ENCODE data around the gene PALM3. TPM values are rescaled to one million over a fixed set of nuclear protein-coding genes. Genes with fewer than 3 reads are reported as not detected.
"Not testable (repeated sequence)": the region's sequence is repeated elsewhere in the genome, so short reads cannot be mapped to it uniquely, and the experiment has no call there.

Gene PALM3
- total RNA-seq, 2 experiments from 2014 or later = not detected

DNA sequence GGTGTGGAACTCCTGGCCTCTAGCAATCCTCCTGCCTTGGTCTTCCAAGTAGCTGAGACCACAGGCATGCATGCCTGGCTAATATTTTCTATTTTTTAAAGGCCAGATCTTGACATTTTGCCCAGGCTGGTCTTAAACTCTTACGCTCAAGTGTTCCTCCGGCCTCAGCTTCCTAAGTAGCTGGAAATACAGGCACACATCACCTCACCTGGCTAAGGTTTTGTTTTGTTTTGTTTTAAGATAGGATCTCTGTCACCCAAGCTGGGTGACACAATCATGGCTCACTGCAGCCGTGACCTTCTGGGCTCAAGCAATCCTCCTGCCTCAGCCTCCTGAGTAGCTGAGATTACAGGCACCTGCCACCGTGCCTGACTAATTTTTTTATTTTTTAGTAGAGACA, 39.4 kb downstream of the PALM3 start:
- POLR2A ChIA-PET = interaction anchor here (0.6 to 0.8 kb wide), 2 partner anchors 9 to 174 kb away, joined by 6 read pairs; partner anchors contain the start of gene IL27RA
- CTCF ChIA-PET = interaction anchor here (1.4 kb wide), 1 partner anchor 50 kb away, joined by 6 read pairs; the partner anchor contains the start of gene MISP3

- ChIA-PET POLR2A (interaction anchor here (0.8 kb wide), 1 partner anchor 10 kb away, joined by 6 read pairs; the partner anchor contains the start of gene IL27RA), CTCF (interaction anchor here (0.8 to 1.4 kb wide), 4 partner anchors 9 to 159 kb away, joined by 3 to 8 read pairs (median 4); partner anchors contain the start of genes IL27RA and MISP3)
Observed at GRCh38 chr19:14021474-14021873, 40.4 kb downstream of the PALM3 start.

DNA sequence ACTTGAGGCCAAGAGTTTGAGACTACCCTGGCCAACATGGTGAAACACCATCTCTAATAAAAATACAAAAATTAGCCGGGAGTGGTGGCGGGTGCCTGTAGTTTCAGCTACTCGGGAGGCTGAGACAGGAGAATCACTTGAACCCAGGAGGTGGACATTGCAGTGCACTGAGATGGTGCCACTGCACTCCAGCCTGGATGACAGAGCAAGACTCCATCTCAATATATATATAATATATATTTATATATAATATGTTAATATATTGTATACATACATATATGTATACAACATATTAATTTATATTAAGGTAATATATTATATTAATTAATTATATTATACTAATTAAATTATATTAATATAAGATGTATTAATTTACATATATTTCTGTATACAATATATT, 42.1 kb downstream of the PALM3 start:
- CTCF ChIA-PET = interaction anchor here (1.1 to 1.4 kb wide), 3 partner anchors 21 to 138 kb away, joined by 3 to 7 read pairs (median 3); no protein-coding TSS in a partner anchor
- POLR2A ChIA-PET = not testable (repeated sequence)

DNA sequence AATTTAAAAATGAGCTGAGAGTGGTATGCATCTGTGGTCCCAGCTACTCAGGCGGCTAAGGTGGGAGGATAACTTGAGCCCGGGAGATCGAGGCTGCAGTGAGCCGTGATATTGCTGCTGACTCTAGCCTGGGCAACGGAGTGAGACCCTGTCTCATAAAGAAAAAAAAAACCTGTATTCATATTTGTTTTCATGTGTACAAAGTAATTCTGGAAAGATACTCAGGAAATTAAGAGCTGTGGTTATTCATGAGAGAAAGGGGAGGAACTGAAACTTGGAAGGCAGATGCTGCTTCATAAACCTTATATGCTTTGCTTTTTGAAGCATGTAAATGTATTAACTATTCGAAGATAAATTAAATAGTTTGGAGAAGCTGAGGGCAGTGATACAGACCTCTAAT, 42.8 kb downstream of the PALM3 start:
- CTCF ChIA-PET = interaction anchor here (1.1 to 1.4 kb wide), 3 partner anchors 21 to 138 kb away, joined by 3 to 7 read pairs (median 3); no protein-coding TSS in a partner anchor
- POLR2A ChIA-PET = interaction anchor here (0.6 to 0.8 kb wide), 2 partner anchors 12 to 132 kb away, joined by 3 read pairs; no protein-coding TSS in a partner anchor

GRCh38 chr19:14015524-14016035, 46.3 kb downstream of the PALM3 start:
- POLR2A ChIA-PET = no interaction called here
- CTCF ChIA-PET = interaction anchor here (0.9 to 1.0 kb wide), 2 partner anchors 43 to 134 kb away, joined by 4 read pairs; no protein-coding TSS in a partner anchor

DNA sequence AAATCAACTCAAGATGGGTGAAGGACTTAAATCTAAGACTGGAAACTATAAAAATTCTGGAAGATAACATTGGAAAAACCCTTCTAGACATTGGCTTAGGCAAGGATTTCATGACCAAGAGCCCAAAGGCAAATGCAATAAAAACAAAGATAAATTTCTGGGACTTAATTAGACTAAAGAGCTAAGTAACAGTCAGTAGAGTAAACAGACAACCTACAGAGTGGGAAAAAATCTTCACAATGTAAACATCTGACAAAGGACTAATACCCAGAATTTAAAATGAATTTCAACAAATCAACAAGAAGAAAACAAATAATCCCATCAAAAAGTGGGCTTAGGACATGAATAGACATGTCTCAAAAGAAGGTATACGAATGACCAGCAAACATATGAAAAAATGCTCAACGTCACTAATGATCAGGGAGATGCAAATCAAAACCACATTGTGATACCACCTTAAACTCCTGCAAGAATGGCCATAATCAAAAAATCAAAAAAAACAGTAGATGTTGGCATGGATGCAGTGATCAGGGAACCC, 49.4 kb downstream of the PALM3 start:
- ChIA-PET CTCF (no interaction called here), POLR2A (no interaction called here)

DNA sequence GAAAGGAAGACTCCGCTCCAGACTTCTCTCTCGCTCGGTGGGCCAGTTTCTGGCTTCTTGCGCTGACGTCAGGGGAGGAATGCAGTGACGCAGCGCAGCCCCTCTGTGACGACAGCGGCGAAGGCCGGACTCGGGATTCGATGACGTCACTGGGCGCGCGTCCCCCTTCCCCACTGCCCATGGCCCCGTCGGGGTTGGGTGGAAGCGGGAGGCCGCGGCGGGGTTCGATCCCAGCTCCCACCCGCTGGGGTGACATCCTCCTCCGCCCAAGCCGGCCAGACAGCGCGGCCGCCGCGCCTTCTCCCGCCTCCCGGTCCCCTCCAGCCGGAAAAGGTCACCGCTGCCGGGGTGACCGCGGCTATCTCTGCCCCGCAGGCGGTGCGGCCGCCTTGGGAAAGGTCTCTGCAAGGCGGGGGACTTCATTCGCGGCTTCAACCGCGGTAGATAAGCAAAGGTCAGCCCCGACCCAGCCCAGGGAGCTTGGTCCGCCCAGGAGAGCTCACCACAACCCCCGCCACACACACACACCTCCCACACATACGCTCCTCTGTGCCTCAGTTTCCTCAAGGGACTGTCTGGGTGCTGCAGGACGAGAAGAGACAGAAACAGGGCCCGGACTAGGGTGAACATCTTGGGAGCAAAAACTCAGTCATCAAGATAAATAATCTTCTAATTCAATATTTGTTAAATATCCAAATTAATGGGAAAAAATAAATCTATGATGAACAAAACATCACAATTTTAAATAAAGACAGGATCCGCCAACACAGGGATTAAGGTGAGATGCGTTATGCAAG, 54.9 kb downstream of the PALM3 start:
- CTCF ChIA-PET = interaction anchor here (0.5 to 2.3 kb wide), 7 partner anchors 20 to 362 kb away, joined by 3 to 5 read pairs (median 4); partner anchors contain the start of genes DCAF15 and IL27RA
- POLR2A ChIA-PET = interaction anchor here (0.5 to 3.8 kb wide), 8 partner anchors 12 to 1285 kb away, joined by 3 to 19 read pairs (median 5); partner anchors contain the start of genes ASF1B, DCAF15 and IL27RA

GRCh38 chr19:14006085-14006765, 55.7 kb downstream of the PALM3 start, which contains the start of gene RFX1:
Gene RFX1 (minus strand): TSS chr19:14006320. CDS start chr19:13993843, 12,477 bp downstream.
- POLR2A ChIA-PET = interaction anchor here (0.6 to 3.8 kb wide), 7 partner anchors 19 to 354 kb away, joined by 3 to 19 read pairs (median 5); partner anchors contain the start of genes ASF1B, DCAF15 and IL27RA
- CTCF ChIA-PET = interaction anchor here (0.5 to 2.3 kb wide), 6 partner anchors 26 to 362 kb away, joined by 3 to 5 read pairs (median 4); partner anchors contain the start of genes DCAF15 and IL27RA

DNA sequence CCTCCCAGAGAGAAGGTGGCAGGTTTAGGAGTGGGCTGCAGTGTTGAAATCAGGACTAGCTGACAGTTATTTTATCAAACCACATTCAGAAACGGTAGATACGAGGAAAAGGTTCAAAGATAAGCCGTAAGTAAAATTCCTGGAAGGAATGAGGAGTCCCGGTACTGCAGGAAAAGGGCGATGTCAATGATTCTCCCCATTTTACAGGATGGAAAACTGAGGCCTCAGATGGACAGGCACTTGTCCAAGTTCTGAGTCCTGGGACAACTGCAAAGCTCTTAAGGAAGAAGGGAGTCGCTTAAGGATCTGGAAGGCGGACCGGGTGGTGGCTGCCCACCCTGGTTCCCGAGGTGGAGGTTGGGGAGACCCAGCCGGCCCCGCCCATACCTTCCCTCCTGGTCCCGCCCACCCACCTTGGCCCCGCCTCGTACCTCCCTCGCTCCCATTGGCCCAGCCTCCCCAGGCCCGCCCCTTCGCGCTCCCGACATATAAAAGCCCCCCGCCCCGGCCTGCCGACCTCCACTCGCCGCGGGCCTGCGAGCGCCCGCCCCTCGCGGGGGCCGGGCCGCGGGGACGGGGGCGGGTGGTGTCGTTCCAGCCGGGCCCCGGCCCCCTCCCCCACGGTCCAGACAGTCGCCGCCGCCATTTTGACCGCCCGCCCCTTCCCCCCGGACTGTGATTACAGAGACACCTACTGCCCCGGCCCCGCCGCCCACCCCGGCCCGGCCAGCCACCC, 56.4 kb downstream of the PALM3 start:
- ChIA-PET POLR2A (interaction anchor here (0.6 to 3.8 kb wide), 8 partner anchors 18 to 355 kb away, joined by 3 to 19 read pairs (median 4); partner anchors contain the start of genes ASF1B, DCAF15 and IL27RA), CTCF (interaction anchor here (0.9 to 2.3 kb wide), 3 partner anchors 102 to 159 kb away, joined by 3 to 5 read pairs (median 3); no protein-coding TSS in a partner anchor)

GRCh38 chr19:14004619-14005348, 57.1 kb downstream of the PALM3 start:
- ChIA-PET POLR2A (interaction anchor here (0.7 to 3.8 kb wide), 5 partner anchors 17 to 52 kb away, joined by 3 to 19 read pairs (median 4); partner anchors contain the start of genes DCAF15 and IL27RA), CTCF (interaction anchor here (1.4 to 1.5 kb wide), 3 partner anchors 27 to 127 kb away, joined by 3 to 4 read pairs (median 3); partner anchors contain the start of gene IL27RA)

Other genes starting within 250 kb of the PALM3 start
- 1 to 10 TPM in 1 of 2 experiments, under 1 TPM in 1; 0.92 to 2.1 TPM for gene NANOS3, start 184.9 kb downstream of the PALM3 start, total RNA-seq
- 1 to 10 TPM; 6.9 TPM for gene BRME1, start 156.0 kb downstream of the PALM3 start, total RNA-seq
- 10 to 100 TPM; 29.4 to 30.5 TPM for gene CC2D1A, start 155.9 kb downstream of the PALM3 start, total RNA-seq
- gene PODNL1, start 123.7 kb downstream of the PALM3 start, total RNA-seq = under 1 TPM in 1 of 2 experiments, not detected in 1; 0.21 TPM
- gene DCAF15, start 109.6 kb downstream of the PALM3 start, total RNA-seq = 10 to 100 TPM; 59.9 to 65.3 TPM
- gene RFX1, start 55.8 kb downstream of the PALM3 start, total RNA-seq = 10 to 100 TPM; 11.8 to 12.5 TPM
- not detected for gene RLN3, start 33.9 kb downstream of the PALM3 start, total RNA-seq
- gene IL27RA, start 30.3 kb downstream of the PALM3 start, total RNA-seq = 10 to 100 TPM; 60.1 to 61.1 TPM
- gene MISP3, start 10.7 kb upstream of the PALM3 start, total RNA-seq = 1 to 10 TPM; 1.0 to 1.1 TPM
- not detected for gene C19orf67, start 23.7 kb upstream of the PALM3 start, total RNA-seq
- 10 to 100 TPM; 95.0 to 96.1 TPM for gene SAMD1, start 28.7 kb upstream of the PALM3 start, total RNA-seq
- gene PRKACA, start 55.7 kb upstream of the PALM3 start, total RNA-seq = 10 to 100 TPM; 70.5 to 74.1 TPM
- 10 to 100 TPM; 79.7 to 83.6 TPM for gene ASF1B, start 74.5 kb upstream of the PALM3 start, total RNA-seq
- 1 to 10 TPM; 7.4 to 8.3 TPM for gene ADGRL1, start 144.1 kb upstream of the PALM3 start, total RNA-seq

Measured in activated CD8-positive, alpha-beta memory T cell treated with anti-CD3 and anti-CD28 coated beads for 36 hours (primary cell).